Colonic mucosa (tissue), 4 donors: ENCODE measurements around the gene PBXIP1. TPM values are rescaled to one million over a fixed set of nuclear protein-coding genes. Genes with fewer than 3 reads are reported as not detected.
A peak's percentile ranks its signal among the peaks of the same experiment; 100 is the strongest.
"Not testable (repeated sequence)": the region's sequence is repeated elsewhere in the genome, so short reads cannot be mapped to it uniquely, and the experiment has no call there.

Experiments
- DNase-seq: peaks from one replicate; pipeline ENCODE4 v3.0.0-alpha.2; 2020
- H3K27ac ChIP-seq: fragments of 200-600 bp; one replicate; pipeline ENCODE4 v1.8.0; 2021
- H3K27me3 ChIP-seq: fragments of 200-600 bp; one replicate; pipeline ENCODE4 v1.8.0; 2021
- H3K36me3 ChIP-seq: fragments of 200-600 bp; one replicate; pipeline ENCODE4 v1.8.0; 2021
- H3K4me1 ChIP-seq: fragments of 200-600 bp; one replicate; pipeline ENCODE4 v1.8.0; 2021; ENCODE audit warnings: mild to moderate bottlenecking
- H3K4me3 ChIP-seq: fragments of 200-600 bp; one replicate; pipeline ENCODE4 v1.8.0; 2021
- H3K9ac ChIP-seq, 2 donors: one replicate each; pipeline ENCODE4 v1.7.0; 2013; ENCODE audit warnings: control low read depth in 2 of 2, low read depth in 2 of 2, low read length in 2 of 2
- H3K9me3 ChIP-seq: fragments of 200-600 bp; one replicate; pipeline ENCODE4 v1.8.0; 2021
- CTCF ChIP-seq: fragments of 200-600 bp; IDR thresholded peaks from one replicate; pipeline ENCODE4 v1.8.0; 2022; ENCODE audit warnings: antibody characterized with exemption, mild to moderate bottlenecking
- intact Hi-C: fragments of 100-400 bp; cut with DNase I; formaldehyde crosslinking; loops from one replicate; pipeline ENCODE4 v1.14.1; 2022
- total RNA-seq, 2 donors: library from RNA; stranded (reverse); fragmentation: NEBNext Ultra II Directional in 1 of 2; extraction: Animal tissue kit (Norgen Biotek cat#: 25700) in 1 of 2; gene quantifications; one replicate each; pipeline ENCODE4 v1.2.1, GENCODE V29; 2021
- donor health status: healthy.
- donor health status: DM: no; HTN: no; CAD: no.
- donor health status: DM: no; HTN: no; CAD: no.

PBXIP1 gene
- total RNA-seq, 2 donors from 2014 or later, result 22.0 to 51.4 TPM

- H3K4me3 ChIP-seq, H3K27me3 ChIP-seq, H3K9me3 ChIP-seq, H3K36me3 ChIP-seq, H3K9ac ChIP-seq, H3K4me1 ChIP-seq, intact Hi-C loops, H3K27ac ChIP-seq: not testable (repeated sequence)
- peak; percentile 21 for TF ChIP-seq CTCF
- DNase-seq, result peak; percentile 74
These were observed 39.5 kb upstream of the PBXIP1 start for GRCh38 chr1:154995301-154995983.

GRCh38 chr1:154994591-154994990 is 38.7 kb upstream of the PBXIP1 start:
- H3K4me1 ChIP-seq, result peaks cover 2% of the 10 kb centered on the region
- no peak for DNase-seq
- H3K27me3 ChIP-seq, result no peaks in the 10 kb centered on the region

GRCh38 chr1:154994269-154994587 is 38.3 kb upstream of the PBXIP1 start:
- TF ChIP-seq CTCF, result no peak
- Histone ChIP-seq H3K27me3 (no peaks in the 10 kb centered on the region), H3K36me3 (no peaks in the 10 kb centered on the region), H3K9me3 (no peaks in the 10 kb centered on the region), H3K9ac (peak overlapping the region in 1 of 2 donors; percentile 21), H3K4me3 (no peak overlapping the region), H3K4me1 (no peaks in the 10 kb centered on the region), H3K27ac (no peak overlapping the region)
- no peak for DNase-seq
- intact Hi-C loops, result no loop called here

More at GRCh38 chr1:154994591-154994990, 38.7 kb upstream of the PBXIP1 start:
- Histone ChIP-seq H3K27ac (no peak overlapping the region), H3K4me3 (no peak overlapping the region), H3K36me3 (no peaks in the 10 kb centered on the region), H3K9me3 (no peaks in the 10 kb centered on the region), H3K9ac (peak overlapping the region in 1 of 2 donors; percentile 21)
- intact Hi-C loops, result no loop called here
- no peak for TF ChIP-seq CTCF

- peaks cover 2% of the 10 kb centered on the region for H3K36me3 ChIP-seq
- TF ChIP-seq CTCF, result no peak
- intact Hi-C loops, result no loop called here
- peak within 1 kb of the TSS in 1 of 2 donors; percentile 21 for H3K9ac ChIP-seq
- no peak within 1 kb of the TSS for H3K27ac ChIP-seq
- DNase-seq, result no peak
- no peaks in the 10 kb centered on the region for H3K9me3 ChIP-seq
- H3K27me3 ChIP-seq, result no peaks in the 10 kb centered on the region
- no peaks in the 10 kb centered on the region for H3K4me1 ChIP-seq
- no peak within 1 kb of the TSS for H3K4me3 ChIP-seq
These were observed 37.8 kb upstream of the PBXIP1 start, which contains the start of gene LENEP for GRCh38 chr1:154993572-154994268. Gene LENEP (plus strand): TSS chr1:154993586. CDS start chr1:154993608, 22 bp downstream.

GRCh38 chr1:154992721-154993571 is 37.0 kb upstream of the PBXIP1 start:
- no peak for TF ChIP-seq CTCF
- no peaks in the 10 kb centered on the region for H3K27me3 ChIP-seq
- H3K4me3 ChIP-seq, result no peak overlapping the region
- peaks cover 7% of the 10 kb centered on the region for H3K36me3 ChIP-seq
- H3K9ac ChIP-seq, result no peak overlapping the region
- H3K4me1 ChIP-seq, result no peaks in the 10 kb centered on the region
- no peak for DNase-seq
- intact Hi-C loops, result no loop called here
- H3K9me3 ChIP-seq, result no peaks in the 10 kb centered on the region
- H3K27ac ChIP-seq, result no peak overlapping the region
